22Rv1 (cell line): ENCODE data around the gene NCF2.

Source experiments
- ZFX ChIP-seq: fragments of 450-650 bp; IDR thresholded peaks from 2 replicates; pipeline ENCODE4 v1.6.1; 2017; ENCODE audit warnings: antibody characterized with exemption, borderline replicate concordance
- TF ChIP-seq, protein P1 (sequence below): fragments of 450-650 bp; IDR thresholded peaks from 2 replicates; pipeline ENCODE4 v1.5.1; 2017; ENCODE audit warnings: mild to moderate bottlenecking

DNA sequence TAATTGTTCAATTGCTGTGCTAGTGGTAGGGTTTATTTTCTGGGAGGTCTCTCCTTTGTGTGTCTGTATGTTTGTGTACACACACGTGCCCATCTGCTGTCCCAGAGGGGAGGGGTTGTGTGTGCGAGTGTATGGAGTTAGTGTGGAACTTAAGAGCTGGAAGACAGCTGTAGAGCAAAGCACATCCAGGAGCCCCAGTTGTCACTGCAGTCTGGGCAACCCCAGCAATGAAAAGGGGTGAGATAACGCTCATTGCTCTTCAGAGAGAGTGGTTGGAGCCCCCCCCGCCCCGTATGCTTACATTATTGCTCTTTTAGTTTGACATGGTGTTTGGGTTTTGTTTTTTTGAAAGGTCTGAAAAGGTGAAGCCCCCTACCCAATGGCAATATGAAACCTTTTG lies 36.9 kb downstream of the NCF2 start:
- TF ChIP-seq, protein P1, sequence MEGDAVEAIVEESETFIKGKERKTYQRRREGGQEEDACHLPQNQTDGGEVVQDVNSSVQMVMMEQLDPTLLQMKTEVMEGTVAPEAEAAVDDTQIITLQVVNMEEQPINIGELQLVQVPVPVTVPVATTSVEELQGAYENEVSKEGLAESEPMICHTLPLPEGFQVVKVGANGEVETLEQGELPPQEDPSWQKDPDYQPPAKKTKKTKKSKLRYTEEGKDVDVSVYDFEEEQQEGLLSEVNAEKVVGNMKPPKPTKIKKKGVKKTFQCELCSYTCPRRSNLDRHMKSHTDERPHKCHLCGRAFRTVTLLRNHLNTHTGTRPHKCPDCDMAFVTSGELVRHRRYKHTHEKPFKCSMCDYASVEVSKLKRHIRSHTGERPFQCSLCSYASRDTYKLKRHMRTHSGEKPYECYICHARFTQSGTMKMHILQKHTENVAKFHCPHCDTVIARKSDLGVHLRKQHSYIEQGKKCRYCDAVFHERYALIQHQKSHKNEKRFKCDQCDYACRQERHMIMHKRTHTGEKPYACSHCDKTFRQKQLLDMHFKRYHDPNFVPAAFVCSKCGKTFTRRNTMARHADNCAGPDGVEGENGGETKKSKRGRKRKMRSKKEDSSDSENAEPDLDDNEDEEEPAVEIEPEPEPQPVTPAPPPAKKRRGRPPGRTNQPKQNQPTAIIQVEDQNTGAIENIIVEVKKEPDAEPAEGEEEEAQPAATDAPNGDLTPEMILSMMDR, result no peak
- TF ChIP-seq ZFX, result no peak
